GM18951 (cell line): ENCODE data around the gene CP.
"Not testable (repeated sequence)": the region's sequence is repeated elsewhere in the genome, so short reads cannot be mapped to it uniquely, and the experiment has no call there.

Experiments used
- POLR2A ChIP-seq: IDR thresholded peaks from 4 replicates; pipeline ENCODE4 v1.6.1; 2011; ENCODE audit warnings: mild to moderate bottlenecking; ENCODE audit not compliant: insufficient read length, insufficient read depth; ENCODE audit errors: extremely low read depth
- in situ Hi-C: fragments of 300-500 bp; cut with MboI; formaldehyde crosslinking; loops from one replicate; pipeline ENCODE4 v1.12.0; 2022; ENCODE audit warnings: low sequenced_read_pairs, mixed read lengths, inconsistent platforms; ENCODE audit not compliant: unreplicated experiment

CP gene

GRCh38 chr3:149217347-149217746, 4.3 kb downstream of the CP start:
- in situ Hi-C loops = no loop called here
- TF ChIP-seq POLR2A = no peak

GRCh38 chr3:149216193-149216869, 5.3 kb downstream of the CP start:
- TF ChIP-seq POLR2A = no peak
- in situ Hi-C loops = no loop called here

GRCh38 chr3:149215515-149215914, 6.1 kb downstream of the CP start:
- TF ChIP-seq POLR2A = no peak
- in situ Hi-C loops = no loop called here

- TF ChIP-seq POLR2A = no peak
- in situ Hi-C loops = no loop called here
Observed at GRCh38 chr3:149214702-149215101, 6.9 kb downstream of the CP start.

GRCh38 chr3:149212386-149212785, 9.2 kb downstream of the CP start:
- no peak for TF ChIP-seq POLR2A
- in situ Hi-C loops = no loop called here

GRCh38 chr3:149209431-149209830, 12.2 kb downstream of the CP start:
- TF ChIP-seq POLR2A = no peak
- in situ Hi-C loops = no loop called here

- in situ Hi-C loops = no loop called here
- TF ChIP-seq POLR2A = no peak
Observed at GRCh38 chr3:149207475-149207874, 14.2 kb downstream of the CP start.

GRCh38 chr3:149204390-149204991, 17.1 kb downstream of the CP start:
- in situ Hi-C loops = no loop called here

GRCh38 chr3:149203758-149204157, 17.9 kb downstream of the CP start:
- in situ Hi-C loops = no loop called here
- TF ChIP-seq POLR2A = no peak

More at GRCh38 chr3:149204390-149204991, 17.1 kb downstream of the CP start:
- TF ChIP-seq POLR2A = no peak

GRCh38 chr3:149199474-149199873, 22.2 kb downstream of the CP start:
- TF ChIP-seq POLR2A = no peak
- in situ Hi-C loops = no loop called here

GRCh38 chr3:149198611-149199010, 23.0 kb downstream of the CP start:
- in situ Hi-C loops = no loop called here
- TF ChIP-seq POLR2A = no peak

- in situ Hi-C loops = no loop called here
- no peak for TF ChIP-seq POLR2A
Observed at GRCh38 chr3:149197669-149198068, 24.0 kb downstream of the CP start.

GRCh38 chr3:149196805-149197592, 24.6 kb downstream of the CP start:
- in situ Hi-C loops = not testable (repeated sequence)

- in situ Hi-C loops = no loop called here
- no peak for TF ChIP-seq POLR2A
Observed at GRCh38 chr3:149195221-149195620, 26.4 kb downstream of the CP start.
